Measurements from ENCODE around the gene LSM3.

DNA sequence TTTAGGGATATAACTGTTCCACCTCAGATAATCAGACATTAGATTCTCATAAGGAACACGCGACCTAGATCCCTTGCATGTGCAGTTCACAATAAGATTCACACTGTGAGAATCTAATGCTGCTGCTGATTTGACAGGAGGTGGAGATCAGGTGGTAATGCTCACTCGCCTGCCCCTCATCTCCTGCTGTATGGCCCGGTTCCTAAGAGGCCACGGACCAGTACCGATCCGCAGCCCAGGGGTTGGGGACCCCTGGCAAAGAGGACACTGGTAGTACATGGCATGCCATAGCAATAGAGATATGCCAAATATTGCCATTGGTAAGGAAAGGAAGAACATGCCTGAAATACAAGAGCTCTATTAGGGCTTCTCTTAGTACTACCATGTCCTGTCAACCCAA, 59.7 kb downstream of the LSM3 start:
- TF ChIP-seq, protein P1, sequence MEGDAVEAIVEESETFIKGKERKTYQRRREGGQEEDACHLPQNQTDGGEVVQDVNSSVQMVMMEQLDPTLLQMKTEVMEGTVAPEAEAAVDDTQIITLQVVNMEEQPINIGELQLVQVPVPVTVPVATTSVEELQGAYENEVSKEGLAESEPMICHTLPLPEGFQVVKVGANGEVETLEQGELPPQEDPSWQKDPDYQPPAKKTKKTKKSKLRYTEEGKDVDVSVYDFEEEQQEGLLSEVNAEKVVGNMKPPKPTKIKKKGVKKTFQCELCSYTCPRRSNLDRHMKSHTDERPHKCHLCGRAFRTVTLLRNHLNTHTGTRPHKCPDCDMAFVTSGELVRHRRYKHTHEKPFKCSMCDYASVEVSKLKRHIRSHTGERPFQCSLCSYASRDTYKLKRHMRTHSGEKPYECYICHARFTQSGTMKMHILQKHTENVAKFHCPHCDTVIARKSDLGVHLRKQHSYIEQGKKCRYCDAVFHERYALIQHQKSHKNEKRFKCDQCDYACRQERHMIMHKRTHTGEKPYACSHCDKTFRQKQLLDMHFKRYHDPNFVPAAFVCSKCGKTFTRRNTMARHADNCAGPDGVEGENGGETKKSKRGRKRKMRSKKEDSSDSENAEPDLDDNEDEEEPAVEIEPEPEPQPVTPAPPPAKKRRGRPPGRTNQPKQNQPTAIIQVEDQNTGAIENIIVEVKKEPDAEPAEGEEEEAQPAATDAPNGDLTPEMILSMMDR (IDR thresholded peaks at IDR 0.05), result no peak
- no peak for TF ChIP-seq POLR2A (IDR thresholded peaks at IDR 0.05)

Measured in sigmoid colon (tissue), 3 donors.